ENCODE results near the gene RND3.

RND3 gene

DNA sequence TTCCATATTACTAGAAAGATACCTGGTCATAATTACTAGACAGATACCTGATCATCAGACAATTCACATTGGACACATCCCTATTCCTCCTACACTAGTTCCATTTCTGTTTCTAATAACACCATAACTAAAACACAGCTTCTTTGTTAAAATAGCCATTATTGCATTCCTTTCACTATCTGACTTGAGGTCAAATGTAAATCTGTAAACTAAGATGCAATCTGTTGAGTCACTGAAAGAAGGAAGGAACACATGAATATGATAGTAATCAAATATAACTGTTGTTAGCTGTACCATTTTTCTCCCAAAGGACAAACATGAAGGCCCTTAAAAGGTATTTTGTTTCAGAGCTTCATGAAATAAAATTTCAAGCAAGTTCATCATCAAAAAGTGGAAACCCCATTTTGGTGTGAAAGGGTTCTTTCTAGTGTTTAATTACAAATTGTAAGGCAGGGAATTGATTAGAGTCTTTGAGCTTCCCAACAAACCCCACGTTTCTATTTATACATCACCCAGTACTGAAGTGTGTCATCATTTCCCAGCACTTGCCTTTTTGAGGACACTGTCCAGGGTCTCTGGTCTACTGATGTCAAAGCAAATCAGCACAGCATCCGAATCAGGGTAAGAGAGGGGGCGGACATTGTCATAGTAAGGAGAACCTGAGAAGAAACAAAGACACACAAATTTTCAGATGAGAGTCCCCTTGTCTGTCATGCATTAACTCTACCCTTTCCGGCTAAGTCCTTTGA is 13.0 kb downstream of the RND3 start:
- no peak for DNase-seq

DNA sequence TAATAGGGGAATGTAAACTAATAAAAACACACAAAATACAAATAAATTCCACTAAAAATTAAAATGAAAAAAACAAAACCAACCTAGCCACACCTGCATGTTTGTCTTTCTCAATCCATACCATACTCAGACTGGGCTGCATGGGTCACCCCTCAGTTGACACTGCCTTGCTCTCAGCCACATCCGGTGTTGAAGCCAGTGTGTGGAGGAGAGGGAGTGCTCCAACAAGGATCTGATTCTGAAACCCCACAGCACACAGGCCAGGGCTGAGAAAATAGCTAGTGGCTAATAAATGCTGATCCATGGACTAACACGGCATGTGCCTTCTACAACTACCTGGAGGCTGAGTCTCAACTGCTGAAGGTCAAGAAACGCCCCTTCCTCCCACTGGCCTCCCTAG is 13.7 kb downstream of the RND3 start:
- DNase-seq: no peak

DNA sequence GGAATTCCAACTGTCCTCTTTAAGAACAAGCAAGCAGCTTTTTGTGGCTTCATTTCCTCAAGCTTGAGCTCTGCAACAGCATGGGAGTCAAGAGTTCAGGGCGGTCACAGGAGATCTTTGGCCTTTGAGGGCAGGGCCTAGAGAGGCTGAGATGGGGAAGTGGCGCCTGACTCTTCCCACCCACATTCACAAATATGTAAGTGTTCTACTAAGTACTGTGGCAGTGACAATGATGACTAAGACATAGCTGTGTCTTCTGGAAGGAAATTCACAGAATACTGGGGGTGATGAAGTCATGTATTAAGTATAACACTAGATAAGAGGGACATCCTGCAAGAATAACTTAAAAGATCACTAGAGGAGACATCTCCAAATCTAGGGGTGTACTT is 15.0 kb downstream of the RND3 start:
- no peak for DNase-seq

DNA sequence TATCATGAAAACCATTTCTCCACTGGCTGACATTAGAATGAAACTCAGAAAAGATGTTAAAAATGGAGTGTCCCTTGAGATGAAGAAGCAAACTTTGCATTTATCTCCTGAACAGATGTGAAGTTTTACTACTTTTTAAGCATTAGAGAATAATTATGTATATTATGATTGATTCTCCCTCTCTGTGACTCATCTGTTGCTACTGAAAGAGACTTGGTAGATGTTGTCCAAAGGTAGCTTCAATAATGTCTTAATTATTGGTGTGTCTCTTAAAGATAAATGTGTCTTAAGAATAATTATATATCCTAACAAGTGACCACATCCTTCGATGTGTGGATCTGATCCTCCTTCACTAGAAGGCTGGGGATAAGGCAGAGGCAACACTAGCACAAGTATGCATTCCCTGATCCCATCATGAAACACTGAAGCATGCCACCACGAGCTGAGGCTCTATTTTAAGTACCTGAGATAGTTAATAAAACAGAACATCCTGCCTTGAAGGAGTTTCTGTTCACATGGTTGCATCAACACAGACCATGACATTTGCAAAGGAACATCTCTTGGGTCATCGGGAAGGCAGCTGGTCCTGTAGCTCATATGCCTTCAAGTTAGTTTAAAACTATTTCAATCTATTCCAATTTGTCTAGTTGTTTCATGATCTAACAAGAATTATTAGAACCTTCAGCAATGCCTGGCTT is 15.5 kb downstream of the RND3 start:
- DNase-seq: no peak

DNA sequence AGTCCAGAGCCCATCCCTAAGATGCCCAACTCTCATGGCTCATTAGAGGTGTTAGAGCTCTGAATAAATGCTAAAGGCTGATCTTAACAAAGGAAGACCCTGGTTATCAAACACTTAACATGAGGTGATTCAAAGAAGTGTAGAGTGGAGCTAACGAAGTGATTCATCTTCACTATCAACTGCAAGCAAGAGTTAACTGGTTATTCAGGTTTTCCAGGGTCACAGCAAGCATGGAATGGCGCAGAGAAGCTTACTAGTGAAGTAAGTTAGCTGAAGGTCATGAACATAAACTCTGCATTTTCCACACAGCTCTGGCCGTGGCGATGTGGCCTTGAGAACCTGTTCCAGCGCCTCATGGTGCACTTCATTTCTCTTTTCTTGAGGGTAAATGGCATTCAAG is 17.0 kb downstream of the RND3 start:
- DNase-seq: no peak

DNA sequence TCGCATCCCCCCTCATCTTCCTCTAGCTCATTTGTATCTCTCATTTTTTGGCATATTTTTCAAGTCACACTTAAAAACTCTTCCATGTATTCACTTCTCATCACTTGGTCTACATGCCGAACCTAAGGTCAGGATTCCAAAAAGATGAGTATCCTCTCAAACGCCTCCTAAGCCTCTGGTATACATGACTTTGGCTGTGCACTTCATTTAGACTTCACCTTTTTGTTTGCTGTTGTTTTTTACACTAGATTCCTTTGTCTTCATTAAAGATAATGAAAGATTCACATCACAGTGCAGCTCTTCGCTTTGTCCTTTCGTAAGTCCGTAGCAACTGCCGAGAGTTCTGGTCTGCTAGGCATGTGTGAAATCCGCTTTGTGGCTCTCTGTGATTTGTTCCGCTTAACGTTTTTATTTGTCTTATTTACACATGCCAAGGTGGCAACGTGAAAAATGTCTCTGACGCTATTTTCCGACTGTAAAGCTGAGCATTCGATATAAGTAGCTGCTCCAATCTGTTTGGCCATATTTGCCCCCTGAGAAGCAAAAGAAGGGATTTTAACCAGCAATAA is 17.7 kb downstream of the RND3 start:
- no peak for DNase-seq

DNA sequence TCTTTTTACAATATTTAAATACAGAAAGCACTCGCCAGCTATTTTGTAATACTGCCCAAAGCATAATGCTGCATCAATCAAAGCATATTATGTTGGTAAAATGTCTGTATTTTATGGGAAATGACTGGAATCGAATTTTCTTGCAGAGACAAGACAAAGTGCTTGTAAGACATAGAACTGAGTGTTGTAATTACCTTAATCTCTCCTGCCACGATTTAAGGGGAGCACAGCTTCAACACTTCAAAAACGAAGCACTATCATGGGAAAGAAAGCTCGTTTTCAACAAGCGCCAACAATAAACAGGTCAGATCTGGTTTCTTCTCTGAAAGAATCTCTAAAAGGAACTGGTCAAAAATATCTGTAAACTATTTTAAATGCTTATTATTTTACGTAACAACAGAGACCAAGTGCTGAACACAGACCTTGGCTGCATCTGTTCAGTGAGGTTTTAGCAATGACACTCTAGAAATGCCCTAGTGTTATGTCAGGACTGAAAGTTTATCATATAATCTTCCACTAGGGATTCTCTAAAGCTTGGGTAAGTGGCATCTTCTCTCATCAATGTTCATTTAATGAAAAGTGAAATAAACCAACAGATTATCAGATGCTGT is 19.0 kb downstream of the RND3 start:
- DNase-seq: no peak

DNA sequence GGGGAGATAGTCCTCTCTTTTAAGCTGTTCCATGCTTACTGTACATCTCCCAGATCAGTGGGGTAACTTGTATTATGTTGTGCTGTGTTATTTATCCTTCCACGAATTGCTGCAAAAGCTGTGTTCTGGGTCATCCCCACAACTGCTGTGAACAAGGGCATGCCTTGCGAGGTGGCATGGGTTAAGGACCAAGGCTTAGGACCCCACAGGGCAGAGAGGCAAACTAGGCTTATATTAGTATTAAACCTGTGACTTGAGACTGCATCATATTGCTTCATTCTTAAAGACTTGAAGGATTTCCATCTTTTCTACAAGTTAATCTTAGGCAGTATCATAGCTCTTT is 19.9 kb downstream of the RND3 start:
- no peak for DNase-seq

DNA sequence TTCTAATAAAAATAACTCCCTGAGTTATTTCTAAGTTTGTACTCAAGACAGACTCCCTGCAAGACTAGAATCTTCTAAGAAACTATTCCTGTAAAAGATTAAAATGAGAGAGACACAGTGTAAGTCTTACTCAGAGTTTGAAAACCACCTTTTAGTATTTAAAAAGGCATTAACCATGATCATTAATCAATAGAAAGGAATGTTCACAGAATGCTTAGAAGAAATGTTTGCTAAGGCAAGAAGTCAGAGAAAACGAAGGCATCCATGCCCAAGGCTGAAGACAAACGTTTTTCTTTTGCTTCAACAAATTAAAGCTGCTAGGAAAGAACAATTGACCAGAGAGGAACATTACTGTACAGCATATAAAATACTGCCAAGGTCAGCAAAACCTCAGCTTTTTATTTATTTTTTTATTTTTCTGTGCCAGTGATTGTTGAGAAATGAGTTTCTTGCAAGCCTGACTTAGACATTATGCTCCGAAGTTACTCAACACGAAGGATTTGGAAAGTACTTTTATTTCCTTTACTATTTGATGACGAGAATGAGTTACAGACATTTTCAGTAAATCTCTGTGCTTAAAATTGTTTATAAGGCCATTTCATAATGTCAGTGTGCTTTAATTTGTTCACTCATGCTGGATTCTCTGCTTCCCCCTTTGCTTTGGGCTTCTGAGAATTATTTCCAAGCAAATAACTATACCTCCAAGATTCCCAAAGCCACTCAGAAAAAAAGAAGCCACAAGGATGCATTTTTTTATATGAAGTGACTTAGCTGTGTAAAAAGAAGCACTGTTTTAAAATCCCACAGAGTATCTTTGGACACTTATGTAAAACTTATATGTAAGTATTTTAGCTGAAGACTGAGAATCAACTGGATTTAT is 20.5 kb downstream of the RND3 start:
- DNase-seq: no peak

DNA sequence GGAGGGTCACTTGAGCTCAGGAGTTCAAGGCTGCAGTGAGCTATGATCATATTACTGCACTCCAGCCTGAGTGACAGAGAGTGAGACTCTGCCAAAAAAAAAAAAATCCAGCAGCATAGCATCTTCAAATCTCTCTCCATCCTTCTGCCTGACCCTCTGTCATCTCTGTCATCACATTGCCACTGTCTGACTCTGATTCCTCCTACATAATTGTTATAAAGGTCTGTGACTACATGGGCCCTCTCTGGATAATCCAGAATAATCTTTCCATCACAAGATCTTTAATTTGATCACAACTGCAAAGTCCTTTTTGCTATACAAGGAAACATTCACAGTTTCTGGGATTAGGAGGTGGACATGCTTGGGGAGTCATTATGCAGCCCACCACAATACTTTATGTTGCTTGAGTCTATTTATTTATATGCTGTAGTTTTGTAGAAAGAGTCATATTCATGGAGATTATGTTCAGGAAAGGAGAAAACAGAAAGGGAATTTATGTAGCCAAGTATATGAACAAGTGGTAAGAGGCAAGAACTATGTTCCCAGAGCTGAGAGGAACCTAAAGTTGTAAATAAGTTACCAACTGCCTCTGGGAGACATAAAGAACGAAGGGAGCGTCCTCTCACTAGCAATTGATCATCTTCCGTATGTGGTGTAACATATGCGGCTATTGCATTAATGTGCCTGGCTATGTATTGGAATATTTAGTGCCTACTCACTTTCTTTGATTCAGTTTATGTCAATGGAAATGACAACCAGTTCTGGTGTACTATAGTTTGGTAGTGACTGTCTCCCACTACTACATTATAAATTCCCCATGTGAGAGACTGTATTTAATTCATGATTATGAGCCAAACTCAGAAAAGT is 21.5 kb downstream of the RND3 start:
- no peak for DNase-seq

DNA sequence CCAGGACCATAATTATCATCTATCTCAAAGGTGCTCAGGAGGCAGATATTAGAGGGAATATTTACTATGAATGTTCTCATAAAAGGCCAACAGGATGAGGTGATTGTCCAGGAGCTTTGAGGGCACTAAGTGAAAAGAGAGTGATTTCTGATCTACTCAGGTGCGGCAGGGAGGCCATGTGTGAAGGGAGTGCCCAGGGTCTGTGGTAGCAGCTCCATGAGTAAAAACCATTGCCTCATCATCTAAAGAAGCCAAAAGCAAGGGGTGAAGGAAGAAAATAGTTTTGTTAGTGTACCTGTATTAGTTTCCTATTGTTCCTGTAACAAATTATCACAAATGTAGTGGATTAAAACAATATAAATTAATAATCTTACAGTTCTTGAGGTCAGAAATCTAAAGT is 22.5 kb downstream of the RND3 start:
- DNase-seq: no peak

DNA sequence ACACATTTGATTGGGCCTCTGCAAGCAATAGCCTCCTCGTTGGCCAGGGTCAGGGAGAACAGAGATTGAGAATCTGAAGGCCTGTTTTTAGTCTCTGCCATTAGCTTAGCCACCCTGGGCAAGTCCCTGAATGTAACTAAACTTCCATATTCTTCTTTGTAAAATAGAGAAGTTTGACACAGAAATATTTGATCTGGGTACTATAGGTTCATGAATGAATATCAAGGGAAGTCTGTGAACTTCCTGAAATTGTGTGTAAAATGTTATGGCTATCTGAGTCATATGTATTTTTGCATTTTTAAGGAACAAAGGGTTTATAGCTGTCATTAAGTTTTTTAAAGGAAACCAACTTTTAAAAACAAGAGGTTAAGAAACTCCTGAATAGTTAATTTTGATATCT is 23.2 kb downstream of the RND3 start:
- DNase-seq: no peak

DNA sequence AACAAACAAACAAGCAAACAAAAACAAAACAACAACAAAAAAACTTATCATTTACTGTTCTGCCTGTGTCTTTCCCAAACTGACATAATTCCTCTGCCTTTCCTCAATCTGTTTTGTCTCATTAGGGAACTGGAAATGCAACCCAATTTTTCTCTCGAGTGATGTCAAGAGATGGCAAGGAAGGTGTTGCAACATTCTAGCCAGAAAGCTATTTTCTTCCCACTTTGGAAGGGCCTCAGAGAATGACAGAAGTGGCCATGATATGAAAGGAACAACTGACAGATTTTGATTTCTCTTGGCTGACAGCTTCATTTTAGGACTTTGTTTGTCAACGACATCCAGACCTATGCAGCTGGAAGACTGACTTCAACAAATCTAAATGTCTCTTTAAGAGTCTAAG is 24.7 kb downstream of the RND3 start:
- DNase-seq: no peak

DNA sequence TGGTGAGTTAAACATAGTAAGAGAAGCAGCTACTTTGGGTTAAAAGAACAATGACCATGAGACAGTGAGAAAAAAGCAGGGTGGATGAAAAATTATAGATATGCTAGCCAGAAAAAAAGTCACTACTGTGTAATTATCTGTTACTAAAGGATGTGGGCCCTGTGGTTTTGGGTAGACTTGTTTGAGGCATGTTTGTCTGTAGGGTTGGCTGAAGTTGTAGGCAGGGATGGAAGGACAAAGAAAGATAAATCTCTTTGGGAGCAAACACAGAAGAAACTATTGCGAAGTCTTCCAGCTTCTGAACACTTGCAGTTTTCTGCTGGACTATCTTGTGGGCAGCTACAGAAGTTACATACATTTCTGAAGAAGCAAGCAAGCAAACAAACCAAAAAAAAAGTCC is 28.2 kb downstream of the RND3 start:
- no peak for DNase-seq

DNA sequence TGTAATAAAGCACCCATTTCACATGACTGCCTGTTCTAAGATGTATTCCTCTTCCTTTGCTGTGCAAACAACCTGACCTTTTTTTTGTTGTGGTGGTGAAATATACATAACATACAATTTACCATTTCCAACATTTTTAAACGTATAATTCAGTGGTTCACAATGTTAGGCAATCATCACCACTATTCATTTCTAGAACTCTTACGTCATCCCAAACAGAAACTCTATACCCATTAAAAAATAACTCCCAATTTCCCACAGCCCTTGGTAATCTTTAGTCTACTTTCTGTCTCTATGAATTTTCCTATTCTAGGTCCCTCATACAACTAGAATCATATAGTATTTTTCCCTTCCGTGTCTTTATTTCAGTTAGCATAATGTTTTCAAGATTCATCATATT is 36.7 kb downstream of the RND3 start:
- DNase-seq: no peak

DNA sequence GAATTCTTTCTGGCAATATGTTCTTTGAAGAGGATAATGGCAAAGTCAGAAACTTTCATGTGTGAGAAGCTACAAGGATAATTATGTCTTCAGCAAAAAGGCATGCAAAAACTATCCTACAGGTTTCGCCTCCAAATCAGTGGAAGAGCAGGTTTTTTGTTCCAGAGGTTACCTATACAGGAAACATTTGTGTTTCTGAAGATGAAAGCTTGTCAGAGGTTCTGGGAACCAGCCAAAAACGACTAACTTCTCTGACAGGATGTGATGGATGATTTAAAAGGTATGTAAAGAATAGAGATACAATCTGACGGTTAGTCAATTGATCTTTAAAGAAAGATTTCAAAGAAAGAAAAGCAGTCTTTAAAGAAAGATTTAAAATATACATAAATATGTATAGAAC is 37.6 kb downstream of the RND3 start:
- no peak for DNase-seq

DNA sequence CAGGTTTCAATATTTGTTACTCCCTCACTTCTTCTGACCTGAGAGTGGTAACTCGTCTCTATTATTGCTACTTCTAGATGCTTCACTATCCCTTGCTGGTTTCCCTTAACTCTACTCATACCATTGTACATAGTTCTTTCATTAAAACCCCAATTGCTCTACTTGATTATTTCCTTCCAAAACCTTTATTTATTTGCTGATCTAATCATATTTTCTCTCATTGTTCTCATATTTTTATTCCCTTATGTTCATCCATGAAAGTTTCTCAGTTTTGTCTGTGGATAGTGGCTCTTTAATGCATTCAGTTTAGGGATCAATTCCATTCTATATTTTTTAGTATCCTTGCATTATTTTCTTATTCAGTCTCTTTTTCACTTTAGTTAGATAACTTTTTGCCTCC is 42.1 kb downstream of the RND3 start:
- no peak for DNase-seq

DNA sequence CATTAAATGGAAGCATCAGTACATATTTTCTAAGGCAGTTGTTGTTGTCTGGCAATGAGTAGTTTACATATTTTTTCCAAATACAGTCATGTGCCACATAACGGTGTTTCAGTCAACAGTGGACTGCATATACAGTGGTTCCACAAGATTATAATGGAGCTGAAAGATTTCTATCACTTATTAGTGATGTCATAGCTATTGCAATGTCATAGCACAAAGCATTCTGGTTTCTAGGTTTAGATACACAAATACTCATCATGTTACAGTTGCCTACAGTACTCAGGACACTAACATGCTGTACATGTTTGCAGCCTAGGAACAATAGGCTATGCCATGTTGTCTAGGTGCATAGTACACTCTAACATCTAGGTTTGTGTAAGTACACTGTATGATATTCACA is 45.0 kb downstream of the RND3 start:
- no peak for DNase-seq

DNA sequence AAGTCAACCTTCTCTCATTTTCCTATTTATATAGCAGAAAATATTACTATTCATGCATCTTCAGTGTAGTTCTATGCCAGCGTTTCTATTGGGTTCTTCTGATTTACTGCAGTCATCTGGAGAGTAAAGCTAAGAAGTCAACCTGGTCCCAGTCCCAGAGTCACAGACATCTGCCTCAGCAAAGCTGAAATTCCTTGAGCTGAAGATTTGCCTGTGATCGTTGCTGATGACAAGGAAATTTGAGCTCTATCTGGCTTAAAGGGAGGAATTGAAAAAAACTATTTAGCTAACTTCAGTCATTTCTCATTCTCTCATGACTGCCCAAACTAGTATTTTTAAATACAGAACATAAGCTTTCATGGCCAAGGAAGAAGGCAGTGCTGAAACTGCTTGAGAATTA is 45.7 kb downstream of the RND3 start:
- no peak for DNase-seq

DNA sequence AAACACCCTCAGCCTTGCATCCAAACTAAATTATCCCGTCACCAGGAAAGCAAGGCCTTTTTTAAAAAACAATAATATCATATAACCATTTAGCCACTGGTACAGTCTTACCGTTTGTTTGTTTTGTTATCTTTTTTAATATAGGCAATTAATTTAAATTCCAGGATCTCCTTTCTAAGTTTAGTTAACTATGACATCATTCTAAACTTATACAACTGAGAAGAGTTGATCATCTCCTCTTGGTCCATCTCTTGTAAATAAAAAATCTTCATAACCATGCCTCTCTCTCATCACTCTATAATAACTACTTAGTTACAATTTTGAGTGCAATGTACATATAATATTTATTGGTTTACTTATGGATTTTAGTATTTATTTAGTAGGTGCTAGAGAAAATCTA is 46.2 kb downstream of the RND3 start:
- no peak for DNase-seq

DNA sequence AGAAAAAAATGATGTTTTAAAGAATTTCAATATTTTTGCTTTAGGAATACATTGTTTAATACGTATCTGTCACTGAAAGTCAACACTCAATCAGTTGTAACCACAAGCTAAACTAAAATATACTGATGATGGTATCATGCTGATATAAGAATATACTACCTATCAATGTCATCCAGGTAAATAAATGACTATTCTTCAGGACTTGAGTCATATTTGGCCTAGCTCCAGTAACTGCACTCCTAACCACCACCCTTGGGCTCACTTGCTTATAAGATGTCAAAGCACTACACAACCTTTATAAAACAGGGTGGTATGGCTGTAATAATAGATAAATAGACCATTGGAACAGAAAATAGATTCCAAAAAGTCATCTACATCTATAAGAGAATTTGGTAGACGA is 48.8 kb downstream of the RND3 start:
- no peak for DNase-seq

DNA sequence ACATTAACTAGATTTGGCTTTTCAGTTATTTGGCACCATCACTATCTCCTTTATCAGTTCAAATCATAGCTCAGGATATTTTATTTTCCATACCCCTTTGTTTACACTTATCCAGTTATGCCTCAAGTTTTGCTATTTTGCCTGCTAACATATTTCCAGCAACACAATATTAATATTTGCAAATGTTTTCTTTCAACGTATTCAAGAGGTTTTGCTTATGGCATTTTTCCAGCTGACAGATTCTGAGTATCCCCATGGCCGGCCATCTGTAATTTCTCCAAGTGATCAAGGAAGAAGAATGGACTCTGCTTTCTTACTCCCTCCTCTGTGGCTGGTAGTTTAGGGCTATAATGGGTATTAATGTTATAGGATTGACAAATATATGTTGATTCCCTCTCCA is 49.4 kb downstream of the RND3 start:
- no peak for DNase-seq

DNA sequence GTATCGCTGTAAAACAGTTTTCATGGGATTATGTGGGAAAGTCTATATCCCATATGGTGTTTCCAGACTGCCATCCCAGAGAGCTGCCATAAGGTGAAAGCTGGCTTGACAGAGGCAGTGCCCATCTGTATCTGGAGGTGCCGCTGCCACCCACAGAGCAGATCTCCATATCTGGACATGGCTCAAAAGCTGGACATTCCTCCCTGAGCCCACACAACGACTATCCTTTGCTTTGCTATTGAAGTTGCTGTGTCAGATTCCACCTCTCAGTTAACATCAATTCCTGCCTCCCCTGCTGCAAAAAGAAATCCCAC is 55.2 kb downstream of the RND3 start:
- DNase-seq: no peak

All from CD4-positive, alpha-beta T cell treated with Interleukin-10 for 1 hour (primary cell).